HG02981 (cell line): ENCODE data around the gene RFNG.

Experiments
- ATAC-seq: cut with Tn5 transposase; IDR thresholded peaks from one replicate; pipeline ENCODE4 v1.9.1; 2021; ENCODE audit warnings: mild to moderate bottlenecking, moderate library complexity; ENCODE audit not compliant: unreplicated experiment

Gene RFNG, protein sequence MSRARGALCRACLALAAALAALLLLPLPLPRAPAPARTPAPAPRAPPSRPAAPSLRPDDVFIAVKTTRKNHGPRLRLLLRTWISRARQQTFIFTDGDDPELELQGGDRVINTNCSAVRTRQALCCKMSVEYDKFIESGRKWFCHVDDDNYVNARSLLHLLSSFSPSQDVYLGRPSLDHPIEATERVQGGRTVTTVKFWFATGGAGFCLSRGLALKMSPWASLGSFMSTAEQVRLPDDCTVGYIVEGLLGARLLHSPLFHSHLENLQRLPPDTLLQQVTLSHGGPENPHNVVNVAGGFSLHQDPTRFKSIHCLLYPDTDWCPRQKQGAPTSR

GRCh38 chr17:82051776-82052637 lies at the start of gene RFNG, which contains the start of gene GPS1:
TSS of gene RFNG (minus strand) at chr17:82051811. CDS start at chr17:82051766, 45 bp downstream.
TSS of gene GPS1 (plus strand) at chr17:82051898. CDS start at chr17:82051932, 34 bp downstream.
- peak; percentile 52 for ATAC-seq

- no peak for ATAC-seq
These were observed 49.7 kb upstream of the RFNG start for GRCh38 chr17:82101301-82101715.

GRCh38 chr17:82100502-82101298 lies 49.1 kb upstream of the RFNG start:
- ATAC-seq = no peak

DNA sequence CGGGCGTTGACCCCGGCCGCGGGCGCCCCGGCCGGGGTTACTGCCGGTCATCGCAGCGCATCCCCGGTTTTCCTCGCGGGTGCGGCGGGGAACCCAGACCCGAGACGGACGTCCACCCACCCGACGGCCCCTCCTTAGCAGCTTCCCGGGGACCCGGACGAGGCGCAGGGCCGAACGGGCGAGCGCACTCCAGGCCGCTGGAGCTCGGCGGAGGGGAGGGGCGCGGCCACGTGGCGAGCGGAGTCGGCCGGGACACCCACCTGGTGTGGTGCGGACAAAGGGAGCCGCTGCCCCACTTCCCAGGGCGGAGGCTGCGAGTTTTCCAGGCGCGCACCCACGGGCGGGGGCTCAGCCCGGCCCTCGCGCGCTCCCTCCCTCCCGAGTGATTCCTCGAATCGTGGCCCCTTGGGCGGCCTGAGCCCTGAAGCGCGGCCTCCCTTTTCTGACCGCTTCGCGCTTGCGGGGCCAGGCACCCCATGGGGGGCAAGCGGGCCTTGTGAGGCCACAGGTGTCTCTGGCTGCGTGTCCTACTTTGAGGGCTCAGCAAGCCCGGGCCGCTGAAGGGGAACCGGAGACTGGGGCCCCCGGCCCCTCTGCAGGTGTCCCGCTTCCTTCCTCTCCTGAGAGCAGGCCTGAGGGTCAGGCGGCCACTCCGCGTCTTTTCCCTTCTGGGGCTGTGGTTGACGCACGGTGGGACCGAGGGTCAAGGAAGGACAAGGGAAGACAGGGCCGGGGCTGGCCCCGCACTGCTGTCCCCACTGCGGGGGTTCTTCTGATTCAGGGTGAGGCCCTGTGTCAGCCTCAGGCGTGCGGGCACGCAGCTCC lies 47.5 kb upstream of the RFNG start:
- ATAC-seq = peak; percentile 8

- peak; percentile 70 for ATAC-seq
These were observed 46.7 kb upstream of the RFNG start, which contains the start of gene FASN for GRCh38 chr17:82098169-82098938. TSS of gene FASN (minus strand) at chr17:82098236. CDS start at chr17:82096445, 1,791 bp downstream.

- ATAC-seq = peak; percentile 12
These were observed 46.2 kb upstream of the RFNG start for GRCh38 chr17:82097919-82098168.

DNA sequence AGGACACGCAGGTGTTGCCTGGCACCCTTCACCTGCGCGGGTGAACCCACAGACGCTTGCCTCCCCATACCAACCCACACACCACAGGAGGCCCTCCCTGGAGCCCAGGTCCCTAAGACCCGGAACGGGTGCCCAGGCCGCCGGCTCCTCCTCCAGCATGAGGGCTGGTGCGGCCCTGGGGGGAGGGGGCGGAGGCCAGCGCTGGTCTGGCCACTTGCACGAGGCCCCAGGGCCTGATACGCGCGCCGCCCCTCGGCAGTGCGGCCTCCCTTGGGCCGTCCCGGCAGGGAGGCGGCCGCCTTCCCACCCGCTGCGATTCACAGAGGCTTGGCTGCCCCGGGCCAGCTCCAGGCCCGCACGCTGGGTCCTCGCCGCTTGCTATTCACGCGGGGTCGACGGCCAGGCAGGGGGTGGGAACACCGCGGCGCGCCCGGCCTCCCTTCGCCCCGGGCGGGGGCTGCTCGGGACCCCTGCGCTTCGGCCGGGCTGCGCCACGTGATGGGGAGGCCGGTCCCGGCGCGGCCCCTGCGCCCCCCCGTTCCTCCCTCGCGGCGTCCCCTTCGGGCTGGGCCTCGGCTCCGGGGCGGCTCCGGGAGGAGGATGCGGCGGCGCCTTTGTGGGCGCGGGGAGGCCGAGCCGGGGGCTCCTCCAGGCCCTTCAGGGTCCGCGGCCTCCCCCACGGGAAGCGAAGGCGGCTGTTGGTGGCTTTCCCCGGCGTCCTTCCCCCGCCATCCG lies 45.7 kb upstream of the RFNG start:
- peak; percentile 3 for ATAC-seq

DNA sequence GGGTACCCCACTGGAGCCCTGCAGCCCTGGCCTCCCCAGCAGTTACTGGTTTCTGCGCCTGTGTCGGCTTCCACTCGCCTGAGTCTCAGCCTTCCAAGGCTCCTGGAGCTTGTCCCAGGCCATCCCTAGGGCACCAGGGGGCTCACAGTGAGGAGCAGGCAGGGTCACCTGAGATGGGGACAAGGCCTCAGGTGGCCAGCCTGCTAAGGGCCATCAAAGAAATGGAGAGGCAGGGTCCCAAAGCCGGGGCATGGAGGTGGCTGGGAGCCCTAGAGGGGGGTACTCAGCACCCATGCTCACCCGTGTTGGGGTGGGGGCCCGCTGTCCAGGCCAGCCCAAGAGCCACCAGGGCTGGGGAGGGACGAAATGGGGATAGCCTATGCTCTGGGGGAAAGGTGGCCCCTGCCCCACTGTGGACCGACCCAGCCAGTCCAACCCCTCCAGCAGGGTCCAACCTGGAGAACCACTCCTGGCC lies 45.1 kb upstream of the RFNG start:
- ATAC-seq = no peak

GRCh38 chr17:82095777-82096708 lies 44.4 kb upstream of the RFNG start:
- ATAC-seq = no peak

DNA sequence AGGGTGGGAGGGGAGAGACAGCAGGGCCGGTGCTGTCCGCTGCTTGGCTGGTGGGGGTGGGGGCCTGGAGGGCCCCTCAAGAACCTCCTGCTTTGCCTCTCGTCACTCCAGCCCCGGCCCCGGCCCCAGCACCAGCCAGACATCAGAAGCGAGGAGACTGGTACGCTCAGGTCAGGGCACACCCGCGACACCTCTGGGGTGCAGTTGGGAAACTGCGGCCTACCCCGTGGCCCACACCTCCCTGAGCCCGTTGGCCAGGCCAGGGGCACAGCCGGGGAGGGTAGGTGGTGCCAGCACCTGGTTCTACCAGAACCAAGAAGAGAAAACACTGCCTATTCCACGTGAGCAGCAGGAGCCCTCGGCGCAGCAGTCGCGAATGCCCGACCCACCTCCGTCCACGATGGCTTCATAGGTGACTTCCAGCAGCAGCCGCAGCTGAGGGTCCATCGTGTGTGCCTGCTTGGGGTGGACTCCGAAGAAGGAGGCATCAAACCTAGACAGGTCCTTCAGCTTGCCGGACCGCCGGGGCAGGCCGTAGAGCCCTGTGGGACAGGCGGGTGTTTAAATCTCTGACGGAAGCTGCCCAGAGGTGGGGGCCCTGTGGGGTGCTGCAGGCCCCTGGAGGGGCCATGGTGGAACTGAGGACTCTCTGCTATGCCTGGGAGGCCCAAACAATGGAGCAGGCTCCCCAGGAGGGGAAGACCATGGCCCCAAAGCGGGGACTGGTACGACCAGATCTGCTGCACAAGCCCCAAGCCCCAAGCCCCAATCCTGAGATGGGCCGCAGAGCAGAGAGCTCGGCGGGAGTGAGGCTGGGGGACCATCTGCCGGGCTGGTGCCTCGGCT lies 43.5 kb upstream of the RFNG start:
- ATAC-seq = no peak

DNA sequence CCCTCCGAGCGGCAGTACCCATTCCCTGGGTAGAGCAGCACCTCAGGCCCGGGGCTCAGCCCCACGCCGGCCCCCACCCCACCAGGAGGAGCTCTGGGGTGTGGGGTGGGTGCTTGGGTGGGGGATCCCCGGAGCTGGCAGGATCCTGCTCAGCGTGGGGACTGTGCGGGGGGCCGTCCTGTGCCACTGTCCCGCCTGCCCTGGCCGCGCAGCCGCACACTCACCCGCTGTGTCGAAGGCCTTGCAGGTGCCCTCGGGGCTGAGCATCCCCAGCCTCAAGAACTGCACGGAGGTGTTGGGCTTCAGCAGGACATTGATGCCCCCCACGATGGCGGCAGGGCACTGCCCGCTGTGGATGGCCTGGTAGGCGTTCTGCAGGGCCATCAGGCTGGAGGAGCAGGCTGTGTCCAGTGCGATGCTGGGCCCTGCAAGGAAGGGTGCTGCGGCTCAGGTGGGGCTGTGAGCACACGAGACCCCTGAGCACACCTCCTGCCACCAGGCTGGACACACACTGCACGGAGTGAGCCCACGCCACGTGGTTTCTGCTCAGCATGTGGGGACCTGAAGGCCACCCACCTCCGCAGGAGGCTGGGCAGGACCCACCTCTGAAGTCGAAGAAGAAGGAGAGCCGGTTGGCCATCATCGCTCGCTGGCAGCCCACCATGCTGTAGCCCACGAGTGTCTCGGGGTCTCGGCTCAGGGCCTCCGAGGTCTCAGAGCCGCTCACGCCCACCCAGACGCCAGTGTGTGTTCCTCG lies 41.6 kb upstream of the RFNG start:
- no peak for ATAC-seq

DNA sequence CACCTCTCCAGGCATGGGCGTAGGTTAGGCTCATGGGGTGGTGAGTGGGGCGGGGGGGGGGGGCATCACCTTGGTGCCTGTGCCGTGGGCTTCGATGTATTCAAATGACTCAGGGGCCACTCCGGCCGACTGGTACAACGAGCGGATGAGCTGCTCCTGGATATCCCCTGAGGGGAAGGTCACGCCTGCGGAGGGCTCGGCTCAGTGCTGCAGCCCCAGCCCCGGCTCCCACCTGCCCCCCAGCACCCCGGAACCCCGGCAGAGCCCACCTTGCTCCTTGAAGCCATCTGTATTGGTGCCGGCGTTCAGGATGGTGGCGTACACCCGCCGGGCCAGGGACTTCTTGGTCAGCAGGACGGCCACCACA lies 41.0 kb upstream of the RFNG start:
- ATAC-seq = no peak

DNA sequence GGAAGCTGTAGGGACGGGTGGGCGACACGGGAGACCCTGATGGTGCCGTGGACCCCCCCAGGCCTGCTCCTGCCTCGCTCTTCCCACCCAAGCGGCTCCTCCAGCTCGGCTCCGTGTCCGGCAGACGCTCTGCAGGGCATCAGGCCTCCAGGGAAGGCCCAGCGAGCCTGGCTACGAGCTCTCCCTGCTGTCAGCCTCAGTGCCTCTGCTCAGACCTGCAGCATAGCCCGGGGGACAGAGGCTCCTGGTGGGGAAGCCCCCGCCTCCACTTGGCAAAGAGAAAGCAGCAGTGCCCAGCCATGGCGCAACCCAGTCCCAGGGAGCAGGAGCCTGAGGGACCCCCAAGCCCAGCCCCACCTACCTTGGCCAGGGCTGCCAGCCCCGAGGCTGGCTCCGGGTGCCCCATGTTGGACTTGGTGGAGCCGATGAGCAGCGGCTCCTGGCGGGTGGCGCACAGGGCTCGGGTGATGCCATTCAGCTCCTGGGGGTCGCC lies 40.5 kb upstream of the RFNG start:
- ATAC-seq = no peak

GRCh38 chr17:82091264-82092066 lies 39.9 kb upstream of the RFNG start:
- ATAC-seq = no peak

- no peak for ATAC-seq
These were observed 39.1 kb upstream of the RFNG start for GRCh38 chr17:82090549-82091263.
